GM19238 (cell line): Measurements from ENCODE around the gene SARS1.

ENCODE experiments used
- DNase-seq: peaks from one replicate; pipeline ENCODE4 v3.0.0; 2011; ENCODE audit warnings: low spot score; ENCODE audit not compliant: insufficient read length

SARS1 gene

DNA sequence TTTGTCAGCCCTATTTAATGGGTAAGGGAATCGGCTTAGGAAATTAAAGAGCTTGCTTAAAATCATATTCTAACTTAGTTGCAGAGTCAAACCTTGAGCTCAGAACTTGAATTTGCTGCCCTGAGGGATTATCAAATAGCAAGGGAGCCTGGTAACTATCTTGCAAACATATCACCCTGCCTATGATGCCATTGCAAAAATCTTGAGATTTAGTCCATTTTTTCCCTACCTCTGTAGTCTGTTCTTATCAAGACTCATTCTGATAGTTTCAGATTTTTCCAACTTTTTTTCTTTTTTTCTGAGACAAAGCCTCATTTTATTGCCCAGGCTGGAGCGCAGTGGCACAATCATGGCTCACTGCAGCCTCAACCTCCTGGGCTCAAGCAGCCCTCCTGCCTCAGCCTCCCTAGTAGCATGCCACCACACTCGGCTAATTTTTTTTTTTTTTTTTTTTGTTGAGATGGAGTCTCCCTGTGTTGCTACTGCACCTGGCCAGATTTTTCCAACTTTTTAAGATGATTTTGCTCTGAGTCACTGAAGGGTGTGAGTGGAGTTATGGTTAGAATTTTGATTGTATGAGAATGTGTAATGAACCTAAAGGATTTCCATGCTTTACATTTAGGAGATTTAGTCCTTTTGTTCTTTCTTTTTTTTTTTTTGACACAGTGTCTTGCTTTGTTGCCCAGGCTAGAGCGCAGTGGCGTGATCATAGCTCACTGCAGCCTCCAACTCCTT lies 12.2 kb downstream of the SARS1 start:
- DNase-seq: no peak

DNA sequence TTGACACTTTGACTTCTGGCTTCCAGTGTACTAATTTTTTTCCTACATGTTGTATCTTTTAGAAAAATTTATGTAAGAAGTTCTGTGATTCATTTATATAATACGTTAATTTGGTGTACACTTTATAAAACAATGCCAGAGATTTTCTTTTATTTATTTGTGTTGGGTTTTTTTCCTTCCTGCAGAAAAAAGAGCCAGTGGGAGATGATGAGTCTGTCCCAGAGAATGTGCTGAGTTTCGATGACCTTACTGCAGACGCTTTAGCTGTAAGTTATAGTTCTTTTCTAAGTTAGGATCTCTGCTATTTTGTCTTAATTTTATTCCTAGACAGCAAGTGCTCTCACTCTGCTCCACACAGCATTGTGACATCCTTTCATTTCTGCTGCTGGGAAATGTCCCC lies 14.4 kb downstream of the SARS1 start:
- DNase-seq: no peak

DNA sequence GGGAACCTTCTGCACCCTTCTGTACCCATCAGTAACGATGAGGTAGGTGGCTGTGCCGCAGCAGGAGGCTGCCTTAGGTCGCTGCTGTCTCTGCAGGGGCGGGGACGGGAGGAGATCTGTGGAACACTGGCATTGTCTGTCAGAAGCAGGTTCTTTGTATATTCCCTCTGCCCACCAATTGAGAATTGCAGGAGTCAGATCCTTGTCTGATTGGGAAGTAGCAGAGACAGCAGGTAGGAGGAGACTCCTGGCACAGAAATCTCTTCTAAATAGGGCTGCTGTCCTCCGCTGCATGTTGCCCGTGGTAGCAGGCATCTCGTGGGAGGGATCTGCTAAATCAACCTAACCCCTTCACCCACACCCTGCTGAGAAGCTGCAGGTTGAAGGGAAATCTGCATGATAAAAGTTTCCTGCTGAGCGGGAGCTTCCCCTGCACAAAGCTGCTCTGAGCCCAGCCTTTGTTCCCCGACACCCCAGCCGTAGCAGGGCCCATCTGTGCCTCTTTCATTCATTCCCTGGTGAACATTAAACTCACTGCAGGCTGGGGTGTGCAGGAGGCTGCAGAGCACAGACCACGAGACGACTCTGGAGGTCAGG lies 15.9 kb downstream of the SARS1 start:
- no peak for DNase-seq

DNA sequence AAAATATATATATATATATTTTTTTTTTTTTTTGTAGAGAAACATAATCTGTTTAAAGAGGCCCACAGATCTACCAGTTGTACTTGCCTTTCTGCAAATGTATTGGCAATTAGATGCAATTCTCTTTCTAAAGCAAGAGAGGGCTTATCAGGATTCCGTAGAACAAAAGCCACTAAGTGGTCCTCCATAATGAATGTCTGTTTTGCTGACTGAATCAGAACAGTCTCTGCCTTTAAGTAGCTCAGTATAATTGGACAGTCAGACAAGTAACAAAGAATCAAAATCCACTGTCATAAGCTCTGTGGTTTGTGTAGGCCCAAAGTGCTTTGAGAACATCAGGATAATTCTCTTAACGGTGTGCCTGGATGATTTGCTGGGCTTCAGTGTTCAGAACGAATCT lies 17.3 kb downstream of the SARS1 start:
- DNase-seq: no peak

DNA sequence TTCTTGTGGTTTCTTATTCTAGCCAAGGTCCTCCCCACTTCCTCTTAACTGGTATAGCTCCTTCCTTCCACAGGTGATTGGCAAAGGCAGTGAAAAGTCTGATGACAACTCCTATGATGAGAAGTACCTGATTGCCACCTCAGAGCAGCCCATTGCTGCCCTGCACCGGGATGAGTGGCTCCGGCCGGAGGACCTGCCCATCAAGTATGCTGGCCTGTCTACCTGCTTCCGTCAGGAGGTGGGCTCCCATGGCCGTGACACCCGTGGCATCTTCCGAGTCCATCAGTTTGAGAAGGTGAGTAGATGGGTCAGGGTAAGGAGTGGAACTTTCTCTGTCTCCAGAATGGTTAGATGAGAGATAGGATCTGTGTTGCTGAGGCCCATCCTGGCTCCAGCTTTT lies 21.4 kb downstream of the SARS1 start:
- DNase-seq: no peak

DNA sequence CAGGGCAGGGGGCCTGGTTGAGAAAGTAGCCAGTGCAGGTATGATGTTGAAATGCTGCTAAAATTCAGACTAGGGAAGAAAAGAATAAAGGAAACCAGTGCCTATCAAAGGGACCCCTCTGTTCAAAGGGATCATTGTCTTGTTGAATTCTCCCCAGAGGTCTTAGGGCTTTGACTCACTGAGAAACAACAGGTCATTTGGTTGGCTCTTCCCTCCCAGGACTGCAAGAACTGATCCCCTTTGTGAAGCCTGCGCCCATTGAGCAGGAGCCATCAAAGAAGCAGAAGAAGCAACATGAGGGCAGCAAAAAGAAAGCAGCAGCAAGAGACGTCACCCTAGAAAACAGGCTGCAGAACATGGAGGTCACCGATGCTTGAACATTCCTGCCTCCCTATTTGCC lies 23.8 kb downstream of the SARS1 start:
- DNase-seq: no peak

DNA sequence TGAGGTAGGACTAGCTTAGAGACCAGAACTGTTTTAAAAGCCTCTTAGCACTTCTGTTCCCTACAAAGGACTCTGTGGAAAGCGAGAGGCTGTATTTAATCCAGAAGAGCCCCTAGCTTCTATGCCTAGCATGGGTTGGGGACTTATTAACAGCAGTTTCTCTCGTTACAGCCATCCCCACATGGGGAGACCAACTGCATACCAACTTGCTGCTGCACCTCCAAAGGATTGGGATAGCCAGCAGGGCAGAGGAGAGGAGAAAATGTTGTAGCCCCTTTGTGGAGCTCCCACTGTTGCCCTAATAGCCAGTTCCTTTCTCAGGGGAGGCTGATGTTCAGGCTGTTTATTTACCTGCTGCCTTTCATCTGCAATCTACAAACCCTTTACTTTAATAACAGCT lies 24.7 kb downstream of the SARS1 start:
- DNase-seq: no peak

- no peak for DNase-seq
Measured at GRCh38 chr1:109239047-109239408, 25.3 kb downstream of the SARS1 start.

DNA sequence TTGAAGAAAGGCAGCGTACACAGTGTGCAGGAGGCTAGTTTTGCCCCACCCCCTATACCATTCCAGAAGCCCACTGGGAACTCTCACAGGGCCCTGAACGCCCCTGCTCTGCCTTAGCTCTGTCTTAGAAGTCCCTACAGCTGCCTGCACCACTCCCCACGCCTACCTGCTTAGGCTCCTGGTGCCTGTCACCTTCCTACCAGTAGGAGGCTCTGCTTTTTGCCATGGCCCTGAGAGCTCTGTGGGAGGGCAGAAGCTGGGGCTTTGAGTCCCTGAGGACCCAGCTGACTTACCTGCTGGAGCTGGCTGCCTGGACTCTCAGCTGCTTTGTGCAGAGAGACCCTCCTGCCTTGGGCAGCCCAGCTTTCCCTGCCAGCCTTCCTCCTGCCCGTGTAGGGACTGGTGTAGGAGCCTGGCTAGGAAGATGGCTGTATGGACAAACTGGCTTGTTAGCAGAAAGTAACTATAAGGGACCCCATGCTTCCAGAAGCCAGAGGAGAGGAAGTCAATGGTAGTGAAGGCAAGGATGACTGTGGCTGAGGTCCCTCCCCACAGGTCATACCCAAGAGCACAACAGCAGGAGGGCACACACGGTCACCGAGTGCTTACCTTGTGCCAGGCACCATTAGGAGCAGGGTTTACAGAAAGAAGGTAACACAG lies 25.8 kb downstream of the SARS1 start:
- no peak for DNase-seq

GRCh38 chr1:109240158-109241152 lies 26.7 kb downstream of the SARS1 start:
- DNase-seq: no peak

DNA sequence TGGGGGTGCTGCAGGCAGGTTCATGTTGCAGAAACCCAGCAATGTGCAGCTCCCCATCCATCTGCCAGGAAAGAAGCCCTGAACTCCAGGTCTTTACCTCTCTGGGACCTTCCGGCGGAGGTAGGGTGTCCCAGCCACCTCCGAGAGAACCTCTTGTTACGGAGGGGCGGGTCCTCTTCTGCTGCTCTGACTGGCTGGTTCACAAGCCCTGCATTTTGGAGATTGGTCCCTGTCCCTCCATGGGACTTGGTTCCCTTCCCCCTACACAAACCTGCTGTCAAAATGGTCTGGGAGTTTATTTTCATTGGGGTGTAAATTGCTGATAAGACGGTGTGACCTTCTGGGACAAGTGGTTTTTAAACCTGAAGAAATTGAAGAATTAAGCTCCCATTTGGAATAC lies 27.6 kb downstream of the SARS1 start:
- DNase-seq: no peak

DNA sequence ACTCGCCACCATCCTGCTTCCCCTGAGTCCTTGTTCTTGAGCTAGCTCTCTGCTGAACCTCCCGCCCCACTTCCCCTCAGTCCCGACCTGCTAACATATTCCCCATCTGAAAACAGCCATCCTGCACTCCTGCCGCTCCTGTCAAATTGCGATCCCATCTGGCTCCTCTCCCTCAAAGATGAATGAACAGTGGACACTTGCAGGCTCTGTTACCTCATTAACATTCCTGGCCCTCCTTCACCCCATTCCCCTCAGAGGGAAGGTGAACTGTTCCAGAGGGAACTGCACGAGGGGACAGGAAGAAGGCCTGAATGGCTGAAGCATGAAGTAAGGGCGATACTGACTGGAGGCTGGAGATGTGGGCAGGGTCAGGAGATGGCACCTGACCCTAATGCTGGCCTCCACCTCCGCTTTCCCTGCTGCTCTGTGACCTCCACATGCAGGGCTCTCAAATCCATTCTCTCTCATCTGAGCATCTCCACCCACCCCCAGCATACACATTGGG lies 28.2 kb downstream of the SARS1 start:
- no peak for DNase-seq

DNA sequence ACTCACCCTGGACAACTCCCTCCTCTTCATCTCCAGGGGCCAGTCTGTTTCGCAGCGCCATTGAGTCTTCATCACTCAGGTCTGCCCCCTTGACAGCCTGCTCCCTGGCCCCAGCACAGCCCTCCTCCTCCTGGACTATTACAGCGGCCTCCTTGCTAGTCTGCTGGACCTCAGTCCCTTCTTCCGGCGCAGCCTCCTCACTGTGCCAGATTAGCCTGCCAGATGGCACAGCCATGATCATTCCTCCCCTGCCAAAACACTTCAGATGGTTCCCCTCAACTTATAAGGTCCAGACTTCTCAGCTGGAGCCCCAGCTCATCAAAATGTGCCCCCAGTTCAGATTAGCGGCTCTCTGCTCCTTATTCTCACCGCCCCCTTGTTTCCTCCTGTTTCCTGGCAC lies 28.7 kb downstream of the SARS1 start:
- no peak for DNase-seq

DNA sequence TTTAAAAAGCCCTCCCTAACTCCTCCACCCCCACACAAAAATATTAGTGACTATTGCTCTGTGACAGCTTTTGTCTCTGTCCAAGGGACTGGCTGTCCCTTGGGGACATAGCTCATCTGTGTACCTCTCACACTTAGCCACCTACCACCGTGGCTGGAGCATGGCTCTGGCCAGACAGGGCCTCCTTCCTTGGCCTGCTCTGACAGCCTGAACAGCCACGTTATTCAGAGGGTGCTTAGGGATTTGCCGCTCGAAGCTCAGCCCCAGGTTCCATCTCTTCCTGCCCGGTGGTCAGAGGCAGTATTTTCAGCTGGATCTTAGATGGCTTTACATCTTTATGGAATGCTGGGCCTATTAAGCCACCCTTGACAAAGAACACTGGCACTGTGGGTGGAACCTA lies 29.5 kb downstream of the SARS1 start:
- no peak for DNase-seq

DNA sequence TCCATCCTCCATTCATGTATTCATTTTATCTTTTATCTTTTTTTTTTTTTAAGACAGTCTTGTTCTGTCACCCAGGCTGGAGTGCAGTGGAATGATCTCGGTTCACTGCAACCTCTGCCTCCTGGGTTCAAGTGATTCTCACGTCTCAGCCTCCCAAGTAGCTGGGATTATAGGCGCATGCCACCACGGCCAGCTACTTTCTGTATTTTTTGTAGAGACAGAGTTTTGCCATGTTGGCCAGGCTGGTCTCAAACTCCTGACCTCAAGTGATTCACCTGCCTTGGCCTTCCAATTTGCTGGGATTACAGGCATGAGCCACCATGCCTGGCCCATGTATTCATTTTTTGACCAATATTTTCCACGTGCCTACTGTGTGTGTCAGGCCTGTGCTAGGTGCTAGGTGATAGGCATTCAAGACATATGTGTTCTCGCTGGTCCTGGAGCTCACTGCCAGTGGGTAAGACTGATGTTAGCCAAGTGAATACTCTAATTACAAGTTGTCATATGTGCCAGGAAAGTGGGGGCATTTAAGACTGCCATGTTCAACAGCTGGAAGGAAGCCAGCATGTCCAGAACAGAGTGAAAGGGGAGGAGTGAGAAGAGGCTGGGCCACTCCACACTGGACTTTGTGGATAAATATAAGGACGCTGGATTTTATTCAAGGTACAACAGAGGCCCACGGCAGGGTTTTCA lies 30.3 kb downstream of the SARS1 start:
- no peak for DNase-seq

GRCh38 chr1:109246141-109246551 lies 32.4 kb downstream of the SARS1 start:
- DNase-seq: no peak

DNA sequence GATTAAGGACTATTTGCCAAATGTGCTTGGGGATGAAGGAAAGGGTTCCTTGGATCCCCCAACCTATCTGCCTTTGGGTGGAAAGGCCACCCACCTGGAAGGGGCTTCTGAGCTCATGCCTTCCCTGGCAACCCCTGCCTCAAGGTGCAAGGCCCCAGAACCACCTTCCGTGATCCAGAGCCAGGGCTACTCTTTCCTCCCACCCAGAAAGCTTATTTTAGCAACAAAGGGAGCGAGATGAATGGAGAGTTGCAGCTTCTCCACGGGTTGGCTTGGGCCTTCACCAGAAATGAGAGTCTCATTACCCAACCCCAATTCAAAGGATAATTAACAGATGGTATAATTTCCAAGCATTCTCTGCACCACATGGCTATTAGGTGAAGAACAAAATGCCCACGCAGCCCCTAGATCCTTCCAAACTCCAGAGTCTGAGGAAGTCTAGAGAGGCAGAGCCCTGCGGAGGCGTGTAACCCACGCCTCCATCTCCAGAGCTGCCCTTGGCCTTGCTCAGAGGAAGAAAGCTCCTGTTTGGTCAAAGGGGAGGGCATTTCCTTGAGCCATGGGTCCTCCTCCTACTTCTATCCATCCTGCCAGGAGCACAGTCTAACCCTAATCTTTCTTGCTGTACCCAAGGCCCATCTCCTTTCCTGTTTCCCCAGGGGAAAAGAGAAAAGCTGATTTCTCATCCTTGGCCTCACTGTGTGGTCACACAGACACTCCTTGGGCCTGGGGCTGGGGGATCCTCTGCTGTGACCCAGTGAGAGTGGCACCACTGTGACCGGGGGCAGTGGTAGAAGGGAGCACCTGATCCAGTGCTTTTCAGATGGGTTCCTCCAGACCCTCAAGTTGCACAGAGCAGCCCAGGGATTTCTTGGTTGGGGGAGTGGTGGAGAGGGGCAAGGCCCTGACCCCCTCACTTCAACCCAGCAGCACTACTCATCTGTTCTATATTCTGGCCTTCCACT lies 34.0 kb downstream of the SARS1 start:
- no peak for DNase-seq

DNA sequence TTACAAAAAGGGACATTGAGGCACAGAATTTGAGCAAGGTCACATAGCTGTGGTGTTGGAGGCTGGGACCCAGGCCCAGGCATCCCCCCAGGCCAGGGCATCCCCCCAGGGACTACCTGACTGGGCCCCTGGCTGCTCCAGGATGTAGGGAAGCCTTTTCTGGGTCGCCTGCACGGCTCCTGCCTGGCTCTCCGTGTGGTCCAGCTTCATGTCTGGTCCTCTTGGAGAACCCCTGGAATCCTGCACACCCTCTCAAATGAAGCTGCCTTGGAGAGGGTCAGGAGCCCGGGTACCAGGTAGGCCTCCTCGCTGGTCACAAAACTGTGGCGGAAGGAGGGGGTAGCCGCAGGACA lies 34.7 kb downstream of the SARS1 start:
- DNase-seq: no peak

DNA sequence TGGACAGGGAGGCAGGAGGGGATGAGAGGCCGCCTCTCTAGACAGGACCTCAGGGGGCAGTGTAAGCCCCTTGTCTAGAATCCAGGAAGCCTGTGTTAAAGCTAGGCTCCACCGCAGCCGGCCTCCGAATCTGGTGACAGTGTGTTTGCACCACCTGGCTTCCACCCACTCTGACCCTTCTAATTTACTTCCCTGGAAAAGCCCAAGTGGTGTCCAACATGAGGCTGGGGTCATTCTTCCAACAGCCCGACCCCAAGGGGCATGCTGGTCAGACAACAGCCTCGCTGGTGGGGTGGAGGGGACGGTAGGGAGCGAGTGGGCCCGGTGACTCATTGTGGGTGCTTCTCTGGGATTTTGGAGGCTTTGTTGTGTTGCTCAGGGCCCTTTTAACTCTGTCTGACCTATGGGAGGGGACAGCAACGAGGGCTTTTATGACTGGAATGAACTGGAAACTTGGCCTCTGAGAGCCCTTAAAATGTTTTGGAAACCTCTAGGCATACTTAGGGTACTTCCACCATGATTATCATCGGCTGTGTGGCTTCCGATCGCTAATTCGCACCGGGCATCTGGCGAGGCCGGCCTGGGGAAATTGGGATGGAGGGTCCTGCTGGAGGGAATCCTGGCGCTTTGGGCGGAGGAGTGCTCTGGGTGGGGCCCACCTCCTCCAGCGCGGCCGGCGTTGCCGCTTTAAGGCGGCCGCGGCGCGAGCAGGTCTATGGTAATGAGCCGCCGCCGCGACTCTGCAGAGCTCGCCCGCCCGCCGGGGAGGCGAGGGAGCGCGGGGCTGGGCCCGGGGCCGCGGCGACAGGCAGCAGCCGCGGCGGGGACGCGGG lies 35.3 kb downstream of the SARS1 start, which contains the start of gene CELSR2:
Gene CELSR2 (plus strand): TSS at position 743 of the 833 bp plus-strand sequence. CDS start 541 bp downstream, outside the sequence.
- DNase-seq: peak; percentile 88
